Measurements from ENCODE around the gene TBR1. TPM values are rescaled to one million over a fixed set of nuclear protein-coding genes. Genes with fewer than 3 reads are reported as not detected.

TBR1 gene
- total RNA-seq, 2 experiments from 2014 or later, result not detected

DNA sequence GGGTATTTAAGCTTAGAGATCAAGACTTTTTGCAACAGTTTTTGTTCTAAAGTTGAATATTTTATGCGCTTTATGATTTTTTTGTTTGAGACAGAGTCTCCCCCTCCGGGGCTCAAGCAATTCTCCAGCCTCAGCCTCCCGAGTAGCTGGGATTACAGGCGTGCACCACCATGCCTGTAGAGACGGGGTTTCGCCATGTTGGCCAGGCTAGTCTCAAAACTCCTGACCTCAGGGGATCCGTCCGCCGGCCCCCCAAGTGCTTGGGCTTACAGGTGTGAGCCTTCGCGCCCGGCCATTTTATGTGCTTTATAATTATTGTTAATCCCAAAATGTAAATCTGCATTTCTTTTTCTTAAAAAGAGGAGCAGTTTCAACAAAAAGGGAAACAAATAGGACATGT, 29.0 kb downstream of the TBR1 start:
- no peak for DNase-seq
- peaks cover 16% of the 10 kb centered on the region for H3K27me3 Mint-ChIP-seq
- POLR2A ChIA-PET, result no interaction called here
- H3K36me3 Mint-ChIP-seq, result no peaks in the 10 kb centered on the region
- CTCF ChIA-PET, result interaction anchor here (0.6 kb wide), 1 partner anchor 66 kb away, joined by 4 read pairs; no protein-coding TSS in a partner anchor
- no peaks in the 10 kb centered on the region for H3K4me1 Mint-ChIP-seq (ENCODE audit: low read depth)
- H3K9me3 Mint-ChIP-seq, result no peaks in the 10 kb centered on the region
- intact Hi-C loops (cut with micrococcal nuclease), result no loop called here
- H3K27ac Mint-ChIP-seq, result no peak overlapping the region
- no peak overlapping the region for H3K4me3 Mint-ChIP-seq

DNA sequence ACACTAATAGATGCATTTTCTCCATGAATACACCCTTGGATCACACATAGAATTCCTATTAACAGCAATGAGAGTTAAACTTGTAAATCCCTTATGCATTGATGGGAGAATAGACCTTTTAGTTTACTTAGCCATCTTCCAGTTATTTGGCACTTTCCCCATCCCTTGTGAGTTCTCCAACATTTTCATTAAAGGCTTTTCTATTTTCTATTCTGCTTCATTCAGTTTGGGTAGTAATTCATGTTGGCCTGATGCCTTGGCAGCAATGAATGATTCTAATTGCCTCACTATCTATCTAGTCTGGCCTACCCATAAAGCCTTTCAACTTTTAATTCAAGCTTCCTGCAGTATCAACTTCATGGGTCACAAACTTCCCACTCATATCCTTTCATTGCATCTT, 32.3 kb downstream of the TBR1 start:
- no peaks in the 10 kb centered on the region for H3K9me3 Mint-ChIP-seq
- no peaks in the 10 kb centered on the region for H3K4me1 Mint-ChIP-seq (ENCODE audit: low read depth)
- CTCF ChIA-PET, result no interaction called here
- H3K27me3 Mint-ChIP-seq, result peaks cover 8% of the 10 kb centered on the region
- no peak overlapping the region for H3K4me3 Mint-ChIP-seq
- no peak for DNase-seq
- intact Hi-C loops (cut with micrococcal nuclease), result no loop called here
- no peak overlapping the region for H3K27ac Mint-ChIP-seq
- POLR2A ChIA-PET, result no interaction called here
- no peaks in the 10 kb centered on the region for H3K36me3 Mint-ChIP-seq

DNA sequence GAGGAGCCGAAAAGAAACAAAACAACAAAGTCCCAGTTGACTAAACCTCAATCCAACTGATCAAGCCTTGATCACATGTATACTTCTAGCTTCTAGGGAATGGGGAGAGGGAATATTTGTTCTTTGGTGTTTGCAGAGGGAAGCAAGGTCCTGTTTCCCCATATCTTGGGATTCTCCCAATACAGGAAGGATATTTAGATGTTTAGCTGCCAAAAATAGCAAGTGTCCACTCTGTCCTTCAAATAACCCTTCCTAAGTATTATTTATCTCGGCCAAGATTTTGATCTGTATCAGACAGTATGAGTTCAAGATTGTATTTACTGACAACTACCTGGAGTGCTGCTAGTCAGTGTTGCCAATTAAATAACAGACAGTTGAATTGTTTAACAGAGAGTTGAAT, 55.5 kb downstream of the TBR1 start:
- Mint-ChIP-seq H3K27ac (no peak overlapping the region), H3K36me3 (no peaks in the 10 kb centered on the region), H3K4me3 (no peak overlapping the region), H3K9me3 (no peaks in the 10 kb centered on the region), H3K27me3 (peaks cover 16% of the 10 kb centered on the region), H3K4me1 (ENCODE audit: low read depth) (no peaks in the 10 kb centered on the region)
- ChIA-PET CTCF (no interaction called here), POLR2A (no interaction called here)
- DNase-seq, result no peak
- intact Hi-C loops (cut with micrococcal nuclease), result no loop called here

DNA sequence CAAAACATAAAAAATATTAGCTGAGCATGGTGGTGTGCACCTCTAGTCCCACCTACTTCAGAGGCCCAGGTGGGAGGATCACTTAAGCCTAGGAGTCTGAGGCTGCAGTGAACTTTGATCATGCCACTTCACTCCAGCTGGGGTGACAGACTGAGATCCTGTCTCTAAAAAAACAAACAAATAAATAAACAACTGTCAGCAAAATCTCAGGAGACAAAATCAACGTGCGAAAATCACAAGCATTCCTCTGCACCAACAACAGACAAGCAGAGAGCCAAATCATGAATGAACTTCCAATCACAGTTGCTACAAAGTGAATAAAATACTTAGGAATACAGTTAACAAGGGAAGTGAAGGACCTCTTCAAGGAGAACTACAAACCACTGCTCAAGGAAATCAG, 58.8 kb downstream of the TBR1 start:
- H3K27ac Mint-ChIP-seq, result no peak overlapping the region
- H3K4me3 Mint-ChIP-seq, result no peak overlapping the region
- H3K9me3 Mint-ChIP-seq, result no peaks in the 10 kb centered on the region
- intact Hi-C loops (cut with micrococcal nuclease), result no loop called here
- no peaks in the 10 kb centered on the region for H3K36me3 Mint-ChIP-seq
- no peaks in the 10 kb centered on the region for H3K4me1 Mint-ChIP-seq (ENCODE audit: low read depth)
- ChIA-PET CTCF (no interaction called here), POLR2A (no interaction called here)
- no peak for DNase-seq
- H3K27me3 Mint-ChIP-seq, result peaks cover 13% of the 10 kb centered on the region

Other genes with a start within 250 kb of the TBR1 start
- 10 to 100 TPM; 84.2 to 89.8 TPM for gene PSMD14, start 107.9 kb upstream of the TBR1 start, total RNA-seq
- 1 to 10 TPM; 1.7 to 2.1 TPM for gene SLC4A10, start 208.1 kb downstream of the TBR1 start, total RNA-seq

Data from activated CD4-positive, alpha-beta memory T cell treated with anti-CD3 and anti-CD28 coated beads for 36 hours (primary cell).